ENCODE measurements around the gene TRPC4.

GRCh38 chr13:37656247-37656940, 213.2 kb downstream of the TRPC4 start:
- TF ChIP-seq POLR2A (IDR thresholded peaks at IDR 0.05; ENCODE audit: extremely low read depth, insufficient read length) (no peak), CTCF (IDR thresholded peaks at IDR 0.05; ENCODE audit: low read depth, low read length) (no peak)
